GM12891 (cell line): Measurements from ENCODE around the gene DUXB.

Experiments used
- DNase-seq: peaks from one replicate; pipeline ENCODE4 v3.0.0; 2011; ENCODE audit warnings: low spot score; ENCODE audit not compliant: insufficient read length
- FAIRE-seq: peaks from 2 replicates; lab custom pipeline; 2011; peaks lifted over from hg19 to GRCh38; lab: Jason Lieb, UNC
- PAX5 ChIP-seq: IDR thresholded peaks from 2 replicates; pipeline ENCODE4 v1.6.1; 2011; ENCODE audit warnings: low read length, moderate library complexity, mild to moderate bottlenecking; ENCODE audit not compliant: insufficient read depth, severe bottlenecking
- POLR2A ChIP-seq: IDR thresholded peaks from 2 replicates; pipeline ENCODE4 v1.6.1; 2011; ENCODE audit warnings: low read depth, low read length, control low read depth
- POLR2AphosphoS5 ChIP-seq: IDR thresholded peaks from 2 replicates; pipeline ENCODE4 v1.6.1; 2011; ENCODE audit warnings: low read depth, low read length, control low read depth
- POU2F2 ChIP-seq: IDR thresholded peaks from 2 replicates; pipeline ENCODE4 v1.6.1; 2011; ENCODE audit warnings: low read depth, mild to moderate bottlenecking, control low read depth, low read length, moderate library complexity
- SPI1 ChIP-seq: IDR thresholded peaks from 2 replicates; pipeline ENCODE4 v1.6.1; 2011; ENCODE audit warnings: low read depth, low read length, control low read depth
- TAF1 ChIP-seq: IDR thresholded peaks from 2 replicates; pipeline ENCODE4 v1.6.1; 2011; ENCODE audit warnings: low read depth, low read length, control low read depth

Gene DUXB

GRCh38 chr16:75718452-75718851 is 17.2 kb upstream of the DUXB start:
- FAIRE-seq (no peak), DNase-seq (no peak)
- TF ChIP-seq POLR2A (no peak), POU2F2 (no peak)

GRCh38 chr16:75714661-75715060 is 13.4 kb upstream of the DUXB start:
- no peak for FAIRE-seq
- DNase-seq = no peak
- TF ChIP-seq SPI1 (no peak), POLR2A (no peak), PAX5 (no peak), POLR2AphosphoS5 (no peak), POU2F2 (no peak), TAF1 (no peak)

GRCh38 chr16:75710344-75710743 is 9.1 kb upstream of the DUXB start:
- no peak for DNase-seq
- no peak for FAIRE-seq
- TF ChIP-seq POLR2AphosphoS5 (no peak), TAF1 (no peak), SPI1 (no peak), POLR2A (no peak), POU2F2 (no peak), PAX5 (no peak)

GRCh38 chr16:75703306-75703705 is 2.0 kb upstream of the DUXB start:
- FAIRE-seq (no peak), DNase-seq (no peak)
- TF ChIP-seq POU2F2 (no peak), POLR2A (no peak), POLR2AphosphoS5 (no peak), SPI1 (no peak), PAX5 (no peak), TAF1 (no peak)

GRCh38 chr16:75702242-75702641 is 981 bp upstream of the DUXB start:
- TF ChIP-seq PAX5 (no peak), POLR2A (no peak), POLR2AphosphoS5 (no peak), TAF1 (no peak), POU2F2 (no peak), SPI1 (no peak)
- no peak for FAIRE-seq
- no peak for DNase-seq

- TF ChIP-seq POU2F2 (no peak), PAX5 (no peak), SPI1 (no peak), POLR2A (no peak), POLR2AphosphoS5 (no peak), TAF1 (no peak)
- FAIRE-seq = no peak
Measured at GRCh38 chr16:75697571-75697970, 3.7 kb downstream of the DUXB start.

GRCh38 chr16:75695708-75696107 is 5.6 kb downstream of the DUXB start:
- DNase-seq (no peak), FAIRE-seq (no peak)
- TF ChIP-seq POU2F2 (no peak), TAF1 (no peak), SPI1 (no peak), POLR2A (no peak), POLR2AphosphoS5 (no peak), PAX5 (no peak)

More at GRCh38 chr16:75697571-75697970, 3.7 kb downstream of the DUXB start:
- DNase-seq = no peak

- TF ChIP-seq PAX5 = no peak
- TF ChIP-seq POLR2A = no peak
- no peak for TF ChIP-seq POLR2AphosphoS5
- TF ChIP-seq TAF1 = no peak
- no peak for TF ChIP-seq SPI1
- TF ChIP-seq POU2F2 = no peak
- no peak for DNase-seq
- FAIRE-seq = no peak
Measured at GRCh38 chr16:75687361-75687760, 13.9 kb downstream of the DUXB start.

- FAIRE-seq = no peak
- no peak for DNase-seq
- TF ChIP-seq SPI1 = no peak
- no peak for TF ChIP-seq POLR2A
- no peak for TF ChIP-seq TAF1
- no peak for TF ChIP-seq POU2F2
- TF ChIP-seq POLR2AphosphoS5 = no peak
- TF ChIP-seq PAX5 = no peak
Measured at GRCh38 chr16:75682308-75682707, 19.0 kb downstream of the DUXB start.

- no peak for TF ChIP-seq POLR2A
- FAIRE-seq (no peak), DNase-seq (no peak)
Measured at GRCh38 chr16:75679366-75679765, 21.9 kb downstream of the DUXB start.

- no peak for FAIRE-seq
- DNase-seq = no peak
Measured at GRCh38 chr16:75676909-75677308, 24.4 kb downstream of the DUXB start, which contains the start of gene CPHXL2. Gene CPHXL2, minus strand, starts transcription at chr16:75677009. Its CDS starts 10 bp downstream, at chr16:75676999.

More at GRCh38 chr16:75676909-75677308, 24.4 kb downstream of the DUXB start, which contains the start of gene CPHXL2:
- no peak for TF ChIP-seq POLR2A
- no peak for TF ChIP-seq PAX5
- TF ChIP-seq POLR2AphosphoS5 = no peak
- TF ChIP-seq TAF1 = no peak
- no peak for TF ChIP-seq SPI1
- TF ChIP-seq POU2F2 = no peak
